ENCODE data around the gene ACHE.

The ACHE gene

GRCh38 chr7:100888291-100888987, 7.2 kb downstream of the ACHE start:
- Histone ChIP-seq H3K36me3 (ENCODE audit: control insufficient read depth, low read depth, low read length) (peaks cover 53% of the 10 kb centered on the region), H3K4me1 (ENCODE audit: control insufficient read depth, low read depth, low read length) (peaks cover 10% of the 10 kb centered on the region), H3K4me3 (ENCODE audit: low read length) (peak overlapping the region; percentile 80)

GRCh38 chr7:100887516-100888290, 8.0 kb downstream of the ACHE start:
- no peak overlapping the region for H3K27ac ChIP-seq (ENCODE audit: low read length)
- no peak overlapping the region for H3K9ac ChIP-seq (ENCODE audit: low read length)
- H3K9me3 ChIP-seq (ENCODE audit: control insufficient read depth, low read depth, low read length): no peaks in the 10 kb centered on the region
- H3K4me1 ChIP-seq (ENCODE audit: control insufficient read depth, low read depth, low read length): peaks cover 10% of the 10 kb centered on the region
- H3K4me3 ChIP-seq (ENCODE audit: low read length): peak overlapping the region; percentile 80
- no peaks in the 10 kb centered on the region for H3K27me3 ChIP-seq (ENCODE audit: control insufficient read depth, insufficient read depth, low read length)
- H3K36me3 ChIP-seq (ENCODE audit: control insufficient read depth, low read depth, low read length): peaks cover 60% of the 10 kb centered on the region

More at GRCh38 chr7:100888291-100888987, 7.2 kb downstream of the ACHE start:
- Histone ChIP-seq H3K27me3 (ENCODE audit: control insufficient read depth, insufficient read depth, low read length) (no peaks in the 10 kb centered on the region), H3K9ac (ENCODE audit: low read length) (peak overlapping the region; percentile 86), H3K9me3 (ENCODE audit: control insufficient read depth, low read depth, low read length) (no peaks in the 10 kb centered on the region), H3K27ac (ENCODE audit: low read length) (no peak overlapping the region)

- peaks cover 66% of the 10 kb centered on the region for H3K36me3 ChIP-seq (ENCODE audit: control insufficient read depth, low read depth, low read length)
- H3K27ac ChIP-seq (ENCODE audit: low read length): no peak overlapping the region
- H3K9me3 ChIP-seq (ENCODE audit: control insufficient read depth, low read depth, low read length): no peaks in the 10 kb centered on the region
- H3K9ac ChIP-seq (ENCODE audit: low read length): no peak overlapping the region
- H3K4me3 ChIP-seq (ENCODE audit: low read length): peak overlapping the region; percentile 6
- H3K27me3 ChIP-seq (ENCODE audit: control insufficient read depth, insufficient read depth, low read length): no peaks in the 10 kb centered on the region
- peaks cover 10% of the 10 kb centered on the region for H3K4me1 ChIP-seq (ENCODE audit: control insufficient read depth, low read depth, low read length)
Measured at GRCh38 chr7:100886936-100887515, 8.7 kb downstream of the ACHE start.

- H3K27ac ChIP-seq (ENCODE audit: low read length): no peak overlapping the region
- peaks cover 8% of the 10 kb centered on the region for H3K4me1 ChIP-seq (ENCODE audit: control insufficient read depth, low read depth, low read length)
Measured at GRCh38 chr7:100886142-100886935, 9.3 kb downstream of the ACHE start.

GRCh38 chr7:100885440-100886141, 10.1 kb downstream of the ACHE start:
- peaks cover 5% of the 10 kb centered on the region for H3K4me1 ChIP-seq (ENCODE audit: control insufficient read depth, low read depth, low read length)
- H3K4me3 ChIP-seq (ENCODE audit: low read length): no peak overlapping the region
- H3K27ac ChIP-seq (ENCODE audit: low read length): no peak overlapping the region
- no peak overlapping the region for H3K9ac ChIP-seq (ENCODE audit: low read length)
- no peaks in the 10 kb centered on the region for H3K9me3 ChIP-seq (ENCODE audit: control insufficient read depth, low read depth, low read length)
- H3K36me3 ChIP-seq (ENCODE audit: control insufficient read depth, low read depth, low read length): peaks cover 75% of the 10 kb centered on the region
- H3K27me3 ChIP-seq (ENCODE audit: control insufficient read depth, insufficient read depth, low read length): no peaks in the 10 kb centered on the region

More at GRCh38 chr7:100886142-100886935, 9.3 kb downstream of the ACHE start:
- H3K4me3 ChIP-seq (ENCODE audit: low read length): no peak overlapping the region
- H3K27me3 ChIP-seq (ENCODE audit: control insufficient read depth, insufficient read depth, low read length): no peaks in the 10 kb centered on the region
- no peaks in the 10 kb centered on the region for H3K9me3 ChIP-seq (ENCODE audit: control insufficient read depth, low read depth, low read length)
- H3K9ac ChIP-seq (ENCODE audit: low read length): no peak overlapping the region
- peaks cover 73% of the 10 kb centered on the region for H3K36me3 ChIP-seq (ENCODE audit: control insufficient read depth, low read depth, low read length)

GRCh38 chr7:100884736-100885439, 10.8 kb downstream of the ACHE start:
- Histone ChIP-seq H3K9ac (ENCODE audit: low read length) (no peak overlapping the region), H3K27me3 (ENCODE audit: control insufficient read depth, insufficient read depth, low read length) (no peaks in the 10 kb centered on the region), H3K36me3 (ENCODE audit: control insufficient read depth, low read depth, low read length) (peaks cover 78% of the 10 kb centered on the region), H3K4me1 (ENCODE audit: control insufficient read depth, low read depth, low read length) (peaks cover 5% of the 10 kb centered on the region), H3K9me3 (ENCODE audit: control insufficient read depth, low read depth, low read length) (no peaks in the 10 kb centered on the region), H3K27ac (ENCODE audit: low read length) (no peak overlapping the region), H3K4me3 (ENCODE audit: low read length) (no peak overlapping the region)

- Histone ChIP-seq H3K27ac (ENCODE audit: low read length) (no peak overlapping the region), H3K9ac (ENCODE audit: low read length) (no peak overlapping the region), H3K9me3 (ENCODE audit: control insufficient read depth, low read depth, low read length) (no peaks in the 10 kb centered on the region), H3K27me3 (ENCODE audit: control insufficient read depth, insufficient read depth, low read length) (no peaks in the 10 kb centered on the region), H3K4me3 (ENCODE audit: low read length) (no peak overlapping the region), H3K36me3 (ENCODE audit: control insufficient read depth, low read depth, low read length) (peaks cover 87% of the 10 kb centered on the region), H3K4me1 (ENCODE audit: control insufficient read depth, low read depth, low read length) (peaks cover 5% of the 10 kb centered on the region)
Measured at GRCh38 chr7:100882785-100883526, 12.7 kb downstream of the ACHE start.

- Histone ChIP-seq H3K36me3 (ENCODE audit: control insufficient read depth, low read depth, low read length) (peaks cover 85% of the 10 kb centered on the region), H3K27me3 (ENCODE audit: control insufficient read depth, insufficient read depth, low read length) (no peaks in the 10 kb centered on the region), H3K9ac (ENCODE audit: low read length) (no peak overlapping the region), H3K4me1 (ENCODE audit: control insufficient read depth, low read depth, low read length) (peaks cover under 1% of the 10 kb centered on the region), H3K27ac (ENCODE audit: low read length) (no peak overlapping the region), H3K9me3 (ENCODE audit: control insufficient read depth, low read depth, low read length) (no peaks in the 10 kb centered on the region), H3K4me3 (ENCODE audit: low read length) (no peak overlapping the region)
Measured at GRCh38 chr7:100882201-100882600, 13.5 kb downstream of the ACHE start.

- Histone ChIP-seq H3K27me3 (ENCODE audit: control insufficient read depth, insufficient read depth, low read length) (no peaks in the 10 kb centered on the region), H3K4me1 (ENCODE audit: control insufficient read depth, low read depth, low read length) (peaks cover 4% of the 10 kb centered on the region), H3K36me3 (ENCODE audit: control insufficient read depth, low read depth, low read length) (peaks cover 84% of the 10 kb centered on the region), H3K27ac (ENCODE audit: low read length) (no peak overlapping the region), H3K9me3 (ENCODE audit: control insufficient read depth, low read depth, low read length) (no peaks in the 10 kb centered on the region), H3K9ac (ENCODE audit: low read length) (no peak overlapping the region), H3K4me3 (ENCODE audit: low read length) (no peak overlapping the region)
Measured at GRCh38 chr7:100881136-100881535, 14.6 kb downstream of the ACHE start.

GRCh38 chr7:100880645-100881044, 15.0 kb downstream of the ACHE start:
- no peak overlapping the region for H3K27ac ChIP-seq (ENCODE audit: low read length)
- no peaks in the 10 kb centered on the region for H3K9me3 ChIP-seq (ENCODE audit: control insufficient read depth, low read depth, low read length)
- peaks cover 8% of the 10 kb centered on the region for H3K4me1 ChIP-seq (ENCODE audit: control insufficient read depth, low read depth, low read length)
- H3K27me3 ChIP-seq (ENCODE audit: control insufficient read depth, insufficient read depth, low read length): no peaks in the 10 kb centered on the region
- peaks cover 79% of the 10 kb centered on the region for H3K36me3 ChIP-seq (ENCODE audit: control insufficient read depth, low read depth, low read length)
- no peak overlapping the region for H3K4me3 ChIP-seq (ENCODE audit: low read length)
- H3K9ac ChIP-seq (ENCODE audit: low read length): no peak overlapping the region
